Renal pelvis (tissue), 4 donors: ENCODE measurements around the gene MYT1. TPM values are rescaled to one million over a fixed set of nuclear protein-coding genes. Genes with fewer than 3 reads are reported as not detected.
"Not testable (repeated sequence)": the region's sequence is repeated elsewhere in the genome, so short reads cannot be mapped to it uniquely, and the experiment has no call there.

Experiments
- DNase-seq: peaks from one replicate; pipeline ENCODE4 v3.0.0-alpha.2; 2013
- polyA plus RNA-seq, 3 donors: library from polyadenylated mRNA; unstranded; fragments of 120-200 nt; gene quantifications; one replicate each; pipeline ENCODE4 v1.2.1, GENCODE V29; 2013; ENCODE audit not compliant: insufficient read length in 3 of 3

The MYT1 gene
- polyA plus RNA-seq, 3 donors: 0.44 to 0.80 (median 0.61) TPM

- DNase-seq: no peak
Observed at GRCh38 chr20:64166721-64167615, 2.7 kb downstream of the MYT1 start.

DNA sequence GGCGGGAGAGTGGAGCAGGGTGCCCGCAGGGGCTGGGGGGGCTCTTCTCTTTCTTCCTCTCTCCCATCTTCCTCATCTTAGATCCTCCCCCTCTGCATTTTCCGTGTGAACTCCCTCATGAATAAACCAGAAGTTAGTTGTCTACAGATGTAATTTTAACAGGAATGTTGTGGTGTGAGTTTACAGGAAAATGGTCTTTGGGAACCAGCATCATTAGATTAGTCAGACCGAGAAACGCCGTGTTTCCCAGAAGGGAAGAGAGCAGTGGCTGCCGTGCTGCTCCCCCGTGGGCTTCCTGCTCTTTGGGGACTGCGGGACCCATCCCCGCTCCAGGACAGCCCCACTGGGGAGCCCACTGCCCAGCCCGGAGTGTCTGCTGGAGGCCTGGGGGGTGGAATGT lies 3.4 kb downstream of the MYT1 start:
- no peak for DNase-seq

GRCh38 chr20:64168381-64169090 lies 4.3 kb downstream of the MYT1 start:
- no peak for DNase-seq

- DNase-seq: no peak
Observed at GRCh38 chr20:64169091-64169560, 4.9 kb downstream of the MYT1 start.

GRCh38 chr20:64171211-64171610 lies 7.0 kb downstream of the MYT1 start:
- DNase-seq: no peak

GRCh38 chr20:64173116-64173515 lies 8.9 kb downstream of the MYT1 start:
- no peak for DNase-seq

GRCh38 chr20:64176551-64176950 lies 12.3 kb downstream of the MYT1 start:
- DNase-seq: no peak

- DNase-seq: no peak
Observed at GRCh38 chr20:64176971-64177370, 12.7 kb downstream of the MYT1 start.

GRCh38 chr20:64177384-64177783 lies 13.1 kb downstream of the MYT1 start:
- DNase-seq: no peak

DNA sequence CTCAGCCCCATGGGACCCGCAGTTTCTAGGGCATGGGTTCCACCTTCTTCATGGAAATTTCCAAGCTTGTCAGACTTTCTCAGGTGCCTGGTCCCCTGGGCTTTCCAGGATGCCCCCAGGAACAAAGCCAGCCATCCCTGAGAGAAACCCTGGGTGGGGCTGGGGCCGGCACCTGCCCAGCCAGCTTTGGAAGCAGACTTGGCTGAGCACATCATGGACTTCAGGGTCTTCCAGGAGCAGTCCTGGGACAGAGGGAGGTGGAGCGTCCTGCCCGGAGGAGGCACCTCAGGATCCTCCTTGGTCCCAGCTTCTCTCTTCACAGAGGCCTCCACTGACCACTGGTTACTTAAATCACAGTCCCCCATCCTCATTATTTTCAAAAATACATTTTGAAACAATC lies 13.5 kb downstream of the MYT1 start:
- DNase-seq: no peak

GRCh38 chr20:64178925-64179324 lies 14.7 kb downstream of the MYT1 start:
- DNase-seq: not testable (repeated sequence)

- DNase-seq: no peak
Observed at GRCh38 chr20:64179805-64180204, 15.6 kb downstream of the MYT1 start.

DNA sequence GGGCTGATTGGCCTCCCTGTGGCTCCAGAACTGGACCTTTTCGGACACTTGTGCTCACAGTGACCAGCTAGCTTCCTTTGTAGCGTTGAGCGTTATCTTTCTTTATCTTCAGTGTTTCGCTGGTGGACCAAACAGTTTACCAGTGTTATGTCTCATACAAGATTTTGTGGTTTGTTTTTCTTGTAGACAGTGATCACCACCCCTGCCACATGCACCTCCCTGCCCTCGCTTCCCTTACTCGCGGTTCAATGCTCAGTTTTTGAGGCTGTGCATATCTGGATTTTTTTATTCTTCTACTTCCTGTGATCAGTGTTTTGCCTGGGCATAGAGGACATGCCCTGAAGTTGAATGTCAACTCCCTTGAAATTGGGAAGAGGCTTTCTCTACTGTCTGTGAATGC lies 16.4 kb downstream of the MYT1 start:
- no peak for DNase-seq

DNA sequence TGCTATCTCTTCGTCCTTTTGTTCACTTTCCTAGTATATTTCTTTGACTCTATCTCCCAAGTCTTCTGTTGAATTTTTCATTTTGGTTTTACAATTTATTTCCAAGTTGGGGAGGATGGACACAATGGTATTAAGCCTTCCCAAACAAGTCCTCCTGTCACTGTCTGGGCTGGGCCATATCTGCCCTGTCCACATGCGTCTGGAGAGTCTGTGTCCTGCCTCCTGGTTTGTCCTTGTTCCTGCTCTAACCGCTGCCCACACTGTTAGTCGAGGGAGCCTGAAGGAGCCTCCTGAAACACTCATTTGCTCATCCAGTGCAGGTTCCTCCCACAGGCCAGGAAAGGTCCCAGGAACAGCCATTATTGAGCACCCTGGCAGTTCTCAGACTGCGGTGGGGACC lies 17.1 kb downstream of the MYT1 start:
- DNase-seq: no peak

GRCh38 chr20:64182146-64182865 lies 18.1 kb downstream of the MYT1 start:
- DNase-seq: no peak

GRCh38 chr20:64183313-64183712 lies 19.1 kb downstream of the MYT1 start:
- DNase-seq: no peak

GRCh38 chr20:64184795-64185194 lies 20.5 kb downstream of the MYT1 start:
- no peak for DNase-seq

- DNase-seq: no peak
Observed at GRCh38 chr20:64185276-64185900, 21.1 kb downstream of the MYT1 start.

GRCh38 chr20:64186071-64186598 lies 21.9 kb downstream of the MYT1 start:
- no peak for DNase-seq

DNA sequence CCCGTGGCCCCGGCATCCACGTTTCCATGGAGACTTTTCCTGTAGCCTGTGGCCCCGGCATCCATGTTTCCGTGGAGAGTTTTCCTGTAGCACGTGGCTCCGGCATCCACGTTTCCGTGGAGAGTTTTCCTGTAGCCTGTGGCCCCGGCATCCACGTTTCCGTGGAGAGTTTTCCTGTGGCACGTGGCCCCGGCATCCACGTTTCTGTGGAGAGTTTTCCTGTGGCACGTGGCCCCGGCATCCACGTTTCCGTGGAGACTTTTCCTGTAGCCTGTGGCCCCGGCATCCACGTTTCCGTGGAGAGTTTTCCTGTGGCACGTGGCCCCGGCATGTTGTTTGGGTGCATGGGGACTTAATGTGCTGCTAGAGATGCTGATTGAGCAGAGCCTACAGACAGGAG lies 23.0 kb downstream of the MYT1 start:
- not testable (repeated sequence) for DNase-seq

DNA sequence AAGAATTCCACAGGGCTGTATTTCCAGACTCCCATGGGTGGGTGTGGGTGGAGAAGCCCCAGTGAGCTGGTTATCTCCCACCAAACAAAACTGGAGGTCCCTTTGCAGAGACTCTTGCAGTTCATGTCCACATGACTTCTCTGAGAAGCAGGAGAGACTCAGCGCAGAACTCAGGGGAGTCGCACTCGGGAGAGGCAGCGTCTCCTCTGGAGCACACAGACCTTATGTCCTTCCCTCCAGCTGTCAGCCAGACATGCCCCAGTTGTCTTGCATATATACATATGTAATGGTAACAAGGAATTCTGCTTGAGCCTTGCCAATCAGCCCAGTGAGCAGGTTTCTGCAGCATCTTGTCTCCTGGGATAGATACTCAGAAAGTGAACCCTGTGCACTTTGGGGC lies 23.8 kb downstream of the MYT1 start:
- no peak for DNase-seq
